WTC11 (cell line): ENCODE measurements around the gene CHD6. TPM values are rescaled to one million over a fixed set of nuclear protein-coding genes. Genes with fewer than 3 reads are reported as not detected.

Source experiments
- ATAC-seq: fragments of 200-7000 bp; cut with Tn5 transposase; 2 replicates; pipeline ENCODE4 v1.10.0; 2021; ENCODE audit warnings: mild to moderate bottlenecking, moderate library complexity
- CTCF ChIA-PET: fragments of 300-600 bp; sonication (Branson Sonifier 250); formaldehyde crosslinking; loops from one replicate; lab custom pipeline; 2021; ENCODE audit warnings: antibody characterized with exemption; lab: Charles Lee
- POLR2A ChIA-PET: fragments of 350-600 bp; sonication (Branson Sonifier 250); formaldehyde crosslinking; loops from one replicate; lab custom pipeline; 2021; ENCODE audit warnings: antibody characterized with exemption; lab: Charles Lee
- DNase-seq: peaks from one replicate; pipeline ENCODE4 v3.0.0; 2021; ENCODE audit warnings: low spot score
- H3K27ac Mint-ChIP-seq: 2 replicates; pipeline ENCODE4 v1.8.0; 2021; ENCODE audit warnings: mixed read lengths
- H3K27me3 Mint-ChIP-seq: 2 replicates; pipeline ENCODE4 v1.8.0; 2021; ENCODE audit warnings: low read depth, mild to moderate bottlenecking, moderate library complexity, mixed read lengths
- H3K36me3 Mint-ChIP-seq: 2 replicates; pipeline ENCODE4 v1.8.0; 2021; ENCODE audit warnings: mixed read lengths
- H3K4me1 Mint-ChIP-seq: 2 replicates; pipeline ENCODE4 v1.8.0; 2022; ENCODE audit warnings: mixed read lengths
- H3K4me3 Mint-ChIP-seq: 2 replicates; pipeline ENCODE4 v1.8.0; 2021; ENCODE audit warnings: mild to moderate bottlenecking, moderate library complexity, mixed read lengths
- H3K9me3 Mint-ChIP-seq: 2 replicates; pipeline ENCODE4 v1.8.0; 2021; ENCODE audit warnings: mixed read lengths
- JAZF1 ChIP-seq: fragments of 250-450 bp; sonication (Bioruptor Pico); IDR thresholded peaks from 2 replicates; pipeline ENCODE4 v1.9.0; 2021; ENCODE audit warnings: moderate library complexity, mild to moderate bottlenecking, inconsistent platforms
- JUN ChIP-seq: sonication (generic); formaldehyde crosslinking; IDR thresholded peaks from 2 replicates; pipeline ENCODE4 v1.8.0; 2023; ENCODE audit warnings: mild to moderate bottlenecking, missing genetic modification reagents
- MXD4 ChIP-seq: fragments of 250-450 bp; sonication (Bioruptor Pico); IDR thresholded peaks from 2 replicates; pipeline ENCODE4 v1.8.0; 2021; ENCODE audit warnings: mild to moderate bottlenecking, moderate library complexity, borderline replicate concordance
- NFE2L1 ChIP-seq: sonication (generic); formaldehyde crosslinking; IDR thresholded peaks from 2 replicates; pipeline ENCODE4 v1.8.1; 2023; ENCODE audit warnings: missing genetic modification reagents
- NFYB ChIP-seq: sonication (generic); formaldehyde crosslinking; conservative IDR thresholded peaks from 2 replicates; pipeline ENCODE4 v1.8.0; 2022; ENCODE audit warnings: low read depth, missing genetic modification reagents
- NR1H2 ChIP-seq: sonication (generic); formaldehyde crosslinking; IDR thresholded peaks from 2 replicates; pipeline ENCODE4 v1.9.0; 2021; ENCODE audit warnings: mild to moderate bottlenecking, moderate library complexity, missing genetic modification reagents
- SMAD4 ChIP-seq: sonication (generic); formaldehyde crosslinking; IDR thresholded peaks from 2 replicates; pipeline ENCODE4 v1.8.0; 2022; ENCODE audit warnings: mild to moderate bottlenecking, missing genetic modification reagents
- SP1 ChIP-seq: sonication (generic); formaldehyde crosslinking; conservative IDR thresholded peaks from 2 replicates; pipeline ENCODE4 v1.8.1; 2022; ENCODE audit warnings: missing genetic modification reagents
- TCF7 ChIP-seq: sonication (generic); formaldehyde crosslinking; IDR thresholded peaks from 2 replicates; pipeline ENCODE4 v1.8.0; 2022; ENCODE audit warnings: mild to moderate bottlenecking, low read depth, missing genetic modification reagents, moderate library complexity
- ZNF232 ChIP-seq: sonication (generic); formaldehyde crosslinking; IDR thresholded peaks from 2 replicates; pipeline ENCODE4 v1.8.0; 2022; ENCODE audit warnings: mild to moderate bottlenecking, missing genetic modification reagents
- ZNF423 ChIP-seq: fragments of 250-450 bp; sonication (Bioruptor Pico); IDR thresholded peaks from 2 replicates; pipeline ENCODE4 v2.1.2; 2022; ENCODE audit warnings: mild to moderate bottlenecking, moderate library complexity
- total RNA-seq: library from RNA; stranded (reverse); gene quantifications from 3 replicates; pipeline ENCODE4 v1.2.3, GENCODE V29; 2021
- TF ChIP-seq, protein P1 (sequence below): sonication (generic); formaldehyde crosslinking; IDR thresholded peaks from 2 replicates; pipeline ENCODE4 v1.8.1; 2023; ENCODE audit warnings: mild to moderate bottlenecking, missing genetic modification reagents
- TF ChIP-seq, protein P2 (sequence below): sonication (generic); formaldehyde crosslinking; IDR thresholded peaks from 2 replicates; pipeline ENCODE4 v1.8.0; 2022; ENCODE audit warnings: mild to moderate bottlenecking, missing genetic modification reagents
- TF ChIP-seq, protein P3 (sequence below): sonication (generic); formaldehyde crosslinking; IDR thresholded peaks from 2 replicates; pipeline ENCODE4 v1.8.1; 2023; ENCODE audit warnings: mild to moderate bottlenecking, missing genetic modification reagents
- TF ChIP-seq, protein P4 (sequence below): sonication (generic); formaldehyde crosslinking; IDR thresholded peaks from 2 replicates; pipeline ENCODE4 v1.8.0; 2023; ENCODE audit warnings: missing genetic modification reagents
- TF ChIP-seq, protein P5 (sequence below): fragments of 250-450 bp; sonication (Bioruptor Pico); IDR thresholded peaks from 2 replicates; pipeline ENCODE4 v1.9.0; 2021; ENCODE audit warnings: mild to moderate bottlenecking

The CHD6 gene
- total RNA-seq, 1 experiment from 2014 or later = 52.1 TPM

DNA sequence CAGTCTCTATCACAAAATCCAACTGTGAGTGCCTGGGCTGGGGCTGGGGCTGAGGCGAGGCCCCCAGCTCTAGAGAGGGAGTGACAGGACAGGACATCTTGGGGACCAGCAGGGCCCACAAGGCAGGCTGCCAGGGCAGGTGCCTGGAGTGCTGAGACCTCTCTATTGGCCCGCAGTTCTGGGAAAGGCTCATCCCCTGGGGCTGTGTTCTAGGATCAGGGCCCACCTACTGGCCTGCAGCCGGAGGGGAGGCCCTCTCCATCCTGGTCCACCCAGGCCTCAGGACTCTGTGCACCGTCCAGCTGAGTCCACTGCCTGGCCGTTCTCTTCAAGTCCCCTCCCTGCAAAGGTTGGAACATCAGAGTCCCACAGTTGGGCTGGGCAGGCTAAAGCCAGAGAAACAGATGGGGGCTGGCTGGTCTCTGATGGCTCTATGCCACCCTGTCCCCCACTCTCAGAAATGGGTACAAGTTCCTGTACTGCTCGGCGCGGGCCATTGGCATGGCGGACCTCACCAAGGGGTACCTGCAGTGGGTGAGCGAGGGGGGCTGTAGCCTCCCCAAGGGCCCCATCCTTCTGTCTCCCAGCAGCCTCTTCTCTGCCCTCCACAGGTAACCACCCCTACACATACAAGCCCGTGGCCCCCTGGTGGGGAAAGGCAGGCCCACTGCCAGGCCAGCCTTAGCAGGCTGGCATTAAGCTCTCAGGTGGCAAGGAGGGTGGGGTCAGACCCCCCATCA is 260.6 kb downstream of the CHD6 start:
- TF ChIP-seq MXD4 (CRISPR knock-in tag) = no peak
- TF ChIP-seq, protein P1, sequence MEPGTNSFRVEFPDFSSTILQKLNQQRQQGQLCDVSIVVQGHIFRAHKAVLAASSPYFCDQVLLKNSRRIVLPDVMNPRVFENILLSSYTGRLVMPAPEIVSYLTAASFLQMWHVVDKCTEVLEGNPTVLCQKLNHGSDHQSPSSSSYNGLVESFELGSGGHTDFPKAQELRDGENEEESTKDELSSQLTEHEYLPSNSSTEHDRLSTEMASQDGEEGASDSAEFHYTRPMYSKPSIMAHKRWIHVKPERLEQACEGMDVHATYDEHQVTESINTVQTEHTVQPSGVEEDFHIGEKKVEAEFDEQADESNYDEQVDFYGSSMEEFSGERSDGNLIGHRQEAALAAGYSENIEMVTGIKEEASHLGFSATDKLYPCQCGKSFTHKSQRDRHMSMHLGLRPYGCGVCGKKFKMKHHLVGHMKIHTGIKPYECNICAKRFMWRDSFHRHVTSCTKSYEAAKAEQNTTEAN (CRISPR knock-in tag) = no peak
- TF ChIP-seq NR1H2 = no peak
- TF ChIP-seq SMAD4 = no peak
- no peak for TF ChIP-seq ZNF423 (CRISPR knock-in tag)
- TF ChIP-seq, protein P2, sequence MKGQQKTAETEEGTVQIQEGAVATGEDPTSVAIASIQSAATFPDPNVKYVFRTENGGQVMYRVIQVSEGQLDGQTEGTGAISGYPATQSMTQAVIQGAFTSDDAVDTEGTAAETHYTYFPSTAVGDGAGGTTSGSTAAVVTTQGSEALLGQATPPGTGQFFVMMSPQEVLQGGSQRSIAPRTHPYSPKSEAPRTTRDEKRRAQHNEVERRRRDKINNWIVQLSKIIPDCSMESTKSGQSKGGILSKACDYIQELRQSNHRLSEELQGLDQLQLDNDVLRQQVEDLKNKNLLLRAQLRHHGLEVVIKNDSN (CRISPR knock-in tag) = no peak
- TF ChIP-seq NFE2L1 (CRISPR knock-in tag) = no peak
- TF ChIP-seq ZNF232 (CRISPR knock-in tag) = no peak
- H3K9me3 Mint-ChIP-seq = no peaks in the 10 kb centered on the region
- ATAC-seq (no peak), DNase-seq (no peak)
- POLR2A ChIA-PET = interaction anchor here (0.5 kb wide), 1 partner anchor 29 kb away, joined by 3 read pairs; no protein-coding TSS in a partner anchor
- CTCF ChIA-PET = interaction anchor here (0.6 to 1.9 kb wide), 7 partner anchors 17 to 222 kb away, joined by 3 to 17 read pairs (median 3); partner anchors contain the start of gene LPIN3
- no peaks in the 10 kb centered on the region for H3K27me3 Mint-ChIP-seq
- H3K4me1 Mint-ChIP-seq = no peaks in the 10 kb centered on the region
- H3K36me3 Mint-ChIP-seq = no peaks in the 10 kb centered on the region
- H3K4me3 Mint-ChIP-seq = no peak overlapping the region
- H3K27ac Mint-ChIP-seq = no peak overlapping the region

DNA sequence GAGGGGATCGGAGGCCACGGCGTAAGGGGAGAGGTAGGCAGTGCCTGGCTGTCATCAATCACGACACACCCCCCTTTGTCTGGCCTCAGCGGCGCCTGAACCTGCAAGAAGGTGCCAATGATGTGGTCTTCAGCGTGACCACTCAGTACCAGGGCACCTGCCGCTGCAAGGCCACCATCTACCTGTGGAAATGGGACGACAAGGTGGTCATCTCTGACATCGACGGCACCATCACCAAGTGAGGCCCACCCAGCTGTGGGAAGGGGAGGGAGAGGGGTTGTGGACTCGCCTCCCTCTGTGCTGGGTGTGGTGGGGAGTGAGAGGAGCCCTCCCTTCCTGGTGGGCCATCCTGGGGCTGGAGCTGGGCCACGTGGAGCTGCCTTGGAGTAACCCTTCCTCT is 261.2 kb downstream of the CHD6 start:
- ChIA-PET CTCF (no interaction called here), POLR2A (interaction anchor here (0.5 kb wide), 1 partner anchor 28 kb away, joined by 3 read pairs; no protein-coding TSS in a partner anchor)
- TF ChIP-seq TCF7 (CRISPR knock-in tag) = no peak
- TF ChIP-seq, protein P3, sequence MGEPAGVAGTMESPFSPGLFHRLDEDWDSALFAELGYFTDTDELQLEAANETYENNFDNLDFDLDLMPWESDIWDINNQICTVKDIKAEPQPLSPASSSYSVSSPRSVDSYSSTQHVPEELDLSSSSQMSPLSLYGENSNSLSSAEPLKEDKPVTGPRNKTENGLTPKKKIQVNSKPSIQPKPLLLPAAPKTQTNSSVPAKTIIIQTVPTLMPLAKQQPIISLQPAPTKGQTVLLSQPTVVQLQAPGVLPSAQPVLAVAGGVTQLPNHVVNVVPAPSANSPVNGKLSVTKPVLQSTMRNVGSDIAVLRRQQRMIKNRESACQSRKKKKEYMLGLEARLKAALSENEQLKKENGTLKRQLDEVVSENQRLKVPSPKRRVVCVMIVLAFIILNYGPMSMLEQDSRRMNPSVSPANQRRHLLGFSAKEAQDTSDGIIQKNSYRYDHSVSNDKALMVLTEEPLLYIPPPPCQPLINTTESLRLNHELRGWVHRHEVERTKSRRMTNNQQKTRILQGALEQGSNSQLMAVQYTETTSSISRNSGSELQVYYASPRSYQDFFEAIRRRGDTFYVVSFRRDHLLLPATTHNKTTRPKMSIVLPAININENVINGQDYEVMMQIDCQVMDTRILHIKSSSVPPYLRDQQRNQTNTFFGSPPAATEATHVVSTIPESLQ (CRISPR knock-in tag) = no peak
- TF ChIP-seq, protein P4, sequence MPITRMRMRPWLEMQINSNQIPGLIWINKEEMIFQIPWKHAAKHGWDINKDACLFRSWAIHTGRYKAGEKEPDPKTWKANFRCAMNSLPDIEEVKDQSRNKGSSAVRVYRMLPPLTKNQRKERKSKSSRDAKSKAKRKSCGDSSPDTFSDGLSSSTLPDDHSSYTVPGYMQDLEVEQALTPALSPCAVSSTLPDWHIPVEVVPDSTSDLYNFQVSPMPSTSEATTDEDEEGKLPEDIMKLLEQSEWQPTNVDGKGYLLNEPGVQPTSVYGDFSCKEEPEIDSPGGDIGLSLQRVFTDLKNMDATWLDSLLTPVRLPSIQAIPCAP (CRISPR knock-in tag) = no peak
- TF ChIP-seq JAZF1 (CRISPR knock-in tag) = no peak
- no peak for TF ChIP-seq SMAD4
- no peaks in the 10 kb centered on the region for H3K4me1 Mint-ChIP-seq
- ATAC-seq (no peak), DNase-seq (no peak)
- no peaks in the 10 kb centered on the region for H3K9me3 Mint-ChIP-seq
- no peak overlapping the region for H3K27ac Mint-ChIP-seq
- H3K4me3 Mint-ChIP-seq = no peak overlapping the region
- H3K36me3 Mint-ChIP-seq = no peaks in the 10 kb centered on the region
- no peaks in the 10 kb centered on the region for H3K27me3 Mint-ChIP-seq

DNA sequence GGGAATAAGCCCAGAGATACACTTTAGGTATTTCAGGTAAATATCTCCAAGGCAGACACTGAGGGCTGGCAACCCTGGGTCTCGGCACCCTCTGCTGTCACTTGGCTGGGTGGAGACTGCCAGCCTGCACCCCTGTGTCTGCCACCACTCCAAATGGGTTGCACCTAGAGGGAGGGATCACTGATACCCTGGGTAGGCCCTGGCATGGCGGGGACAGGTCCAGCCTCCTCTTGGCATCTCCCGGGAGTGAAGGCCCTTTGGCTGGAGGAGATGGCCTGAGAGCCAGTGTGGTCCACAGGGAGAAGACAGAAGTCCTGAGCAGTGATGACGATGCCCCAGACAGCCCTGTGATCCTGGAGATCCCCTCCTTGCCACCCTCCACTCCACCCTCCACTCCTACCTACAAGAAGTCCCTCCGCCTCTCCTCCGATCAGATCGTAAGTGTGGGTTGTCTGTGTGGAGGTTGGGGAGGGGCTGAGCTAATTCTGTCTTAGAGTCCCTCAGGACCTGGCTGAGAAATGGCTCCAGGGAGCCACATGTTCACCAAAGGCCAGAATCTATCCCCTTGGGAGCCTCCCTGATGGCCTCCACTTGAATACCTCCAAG is 262.5 kb downstream of the CHD6 start:
- POLR2A ChIA-PET = no interaction called here
- CTCF ChIA-PET = no interaction called here
- DNase-seq = no peak
- TF ChIP-seq SP1 (CRISPR knock-in tag) (no peak), NFYB (CRISPR knock-in tag) (no peak), JUN (CRISPR knock-in tag) (no peak)
- TF ChIP-seq, protein P5, sequence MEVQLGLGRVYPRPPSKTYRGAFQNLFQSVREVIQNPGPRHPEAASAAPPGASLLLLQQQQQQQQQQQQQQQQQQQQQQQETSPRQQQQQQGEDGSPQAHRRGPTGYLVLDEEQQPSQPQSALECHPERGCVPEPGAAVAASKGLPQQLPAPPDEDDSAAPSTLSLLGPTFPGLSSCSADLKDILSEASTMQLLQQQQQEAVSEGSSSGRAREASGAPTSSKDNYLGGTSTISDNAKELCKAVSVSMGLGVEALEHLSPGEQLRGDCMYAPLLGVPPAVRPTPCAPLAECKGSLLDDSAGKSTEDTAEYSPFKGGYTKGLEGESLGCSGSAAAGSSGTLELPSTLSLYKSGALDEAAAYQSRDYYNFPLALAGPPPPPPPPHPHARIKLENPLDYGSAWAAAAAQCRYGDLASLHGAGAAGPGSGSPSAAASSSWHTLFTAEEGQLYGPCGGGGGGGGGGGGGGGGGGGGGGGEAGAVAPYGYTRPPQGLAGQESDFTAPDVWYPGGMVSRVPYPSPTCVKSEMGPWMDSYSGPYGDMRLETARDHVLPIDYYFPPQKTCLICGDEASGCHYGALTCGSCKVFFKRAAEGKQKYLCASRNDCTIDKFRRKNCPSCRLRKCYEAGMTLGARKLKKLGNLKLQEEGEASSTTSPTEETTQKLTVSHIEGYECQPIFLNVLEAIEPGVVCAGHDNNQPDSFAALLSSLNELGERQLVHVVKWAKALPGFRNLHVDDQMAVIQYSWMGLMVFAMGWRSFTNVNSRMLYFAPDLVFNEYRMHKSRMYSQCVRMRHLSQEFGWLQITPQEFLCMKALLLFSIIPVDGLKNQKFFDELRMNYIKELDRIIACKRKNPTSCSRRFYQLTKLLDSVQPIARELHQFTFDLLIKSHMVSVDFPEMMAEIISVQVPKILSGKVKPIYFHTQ = no peak
- Mint-ChIP-seq H3K27me3 (no peaks in the 10 kb centered on the region), H3K27ac (no peak overlapping the region), H3K9me3 (no peaks in the 10 kb centered on the region), H3K4me1 (no peaks in the 10 kb centered on the region), H3K4me3 (no peak overlapping the region), H3K36me3 (no peaks in the 10 kb centered on the region)
- ATAC-seq = no peak
